K562 (cell line): ENCODE measurements around the gene RSRC1. TPM values are rescaled to one million over a fixed set of nuclear protein-coding genes. Genes with fewer than 3 reads are reported as not detected.

Experiments
- ATAC-seq: fragments of 200-7000 bp; cut with Tn5 transposase; 3 replicates; pipeline ENCODE4 v1.9.1; 2020; ENCODE audit warnings: moderate library complexity
- BruUV-seq: library from RNA; stranded (reverse); fragments of 400-500 nt; replicated peaks from 2 replicates; lab custom pipeline; 2021; lab: Mats Ljungman, UMichigan
- CTCF ChIA-PET: fragments of 300-600 bp; formaldehyde crosslinking; extraction: SDS; loops from one replicate; lab custom pipeline; 2021; ENCODE audit warnings: low intra/inter-chr PET ratio; lab: Yijun Ruan, JAX
- POLR2A ChIA-PET: fragments of 300-600, 350-650 bp; sonication (Branson Sonifier 250); formaldehyde crosslinking; extraction: SDS; loops from one replicate; lab custom pipeline; 2021; ENCODE audit warnings: antibody characterized with exemption, inconsistent platforms; lab: Yijun Ruan, JAX
- DNase-seq, 4 experiments: peaks; one replicate each; pipeline versions ENCODE4 v3.0.0 to v3.0.0-alpha.2; 2011 to 2018; ENCODE audit warnings: low spot score in 3 of 4, mixed read lengths in 3 of 4; ENCODE audit errors: extremely low read depth in 1 of 4
- FAIRE-seq: peaks from 2 replicates; lab custom pipeline; 2011; peaks lifted over from hg19 to GRCh38; lab: Jason Lieb, UNC
- H2AFZ ChIP-seq: 2 replicates; pipeline ENCODE4 v1.6.0; 2011; ENCODE audit warnings: low read depth, low read length, control low read depth, inconsistent platforms
- H3K27ac ChIP-seq: fragments of 200-600 bp; 3 replicates; pipeline ENCODE4 v1.8.0; 2011; ENCODE audit warnings: low read depth, mild to moderate bottlenecking, control low read depth, inconsistent platforms, low read length, moderate library complexity, mixed read lengths; ENCODE audit errors: extremely low read depth
- H3K27me3 ChIP-seq, 2 experiments: fragments of 300-600 bp in 1 of 2; 2 replicates in 1 of 2; 3 replicates in 1 of 2; pipeline versions ENCODE4 v1.6.0 to v1.8.0; 2011; ENCODE audit warnings: inconsistent platforms in 2 of 2, low read length in 2 of 2, mild to moderate bottlenecking in 1 of 2, mixed read lengths in 1 of 2, moderate library complexity in 1 of 2; ENCODE audit not compliant: control insufficient read depth in 2 of 2, insufficient read depth in 2 of 2
- H3K36me3 ChIP-seq: fragments of 300-600 bp; 3 replicates; pipeline ENCODE4 v1.8.0; 2011; ENCODE audit warnings: mild to moderate bottlenecking, low read length, inconsistent platforms; ENCODE audit not compliant: control insufficient read depth, insufficient read depth
- H3K4me1 ChIP-seq, 2 experiments: fragments of 200-600 bp in 1 of 2; replicated peaks in 1 of 2; 2 replicates in 1 of 2; 3 replicates in 1 of 2; pipeline versions ENCODE4 v1.5.1 to v1.8.0; 2011; ENCODE audit warnings: inconsistent platforms in 2 of 2, low read length in 2 of 2, mild to moderate bottlenecking in 1 of 2, mixed read lengths in 1 of 2, moderate library complexity in 1 of 2; ENCODE audit not compliant: control insufficient read depth in 2 of 2, insufficient read depth in 2 of 2
- H3K4me2 ChIP-seq: 2 replicates; pipeline ENCODE4 v1.6.1; 2011; ENCODE audit warnings: low read length, control low read depth, inconsistent platforms, mixed read lengths; ENCODE audit not compliant: insufficient read depth
- H3K4me3 ChIP-seq: fragments of 200-600 bp; sonication (generic), shearing (Covaris generic); 2 replicates; pipeline ENCODE4 v1.5.1; 2016; ENCODE audit warnings: control low read depth, inconsistent platforms
- H3K79me2 ChIP-seq: fragments of 200-600 bp; 3 replicates; pipeline ENCODE4 v1.8.0; 2011; ENCODE audit warnings: low read length, inconsistent platforms; ENCODE audit not compliant: control insufficient read depth, insufficient read depth
- H3K9ac ChIP-seq, 2 experiments: 2 replicates each; pipeline versions ENCODE4 v1.6.0 to v1.6.1; 2011; ENCODE audit warnings: low read depth in 2 of 2, low read length in 2 of 2, control low read depth in 1 of 2, inconsistent platforms in 1 of 2, mild to moderate bottlenecking in 1 of 2, mixed read lengths in 1 of 2; ENCODE audit not compliant: insufficient read depth in 1 of 2
- H3K9me1 ChIP-seq: one replicate; pipeline ENCODE4 v1.6.0; 2011; ENCODE audit warnings: inconsistent platforms, mild to moderate bottlenecking, low read length, moderate library complexity; ENCODE audit not compliant: control insufficient read depth, insufficient read depth
- H3K9me3 ChIP-seq: replicated peaks from 2 replicates; pipeline ENCODE4 v1.5.1; 2011; ENCODE audit warnings: low read depth, low read length, inconsistent platforms; ENCODE audit not compliant: control insufficient read depth, insufficient read depth
- H4K20me1 ChIP-seq: replicated peaks from 2 replicates; pipeline ENCODE4 v1.6.1; 2011; ENCODE audit warnings: low read length, inconsistent platforms, mixed read lengths; ENCODE audit not compliant: control insufficient read depth, insufficient read depth
- ARID1B ChIP-seq: fragments of 450-650 bp; IDR thresholded peaks from 2 replicates; pipeline ENCODE4 v1.6.1; 2016; ENCODE audit warnings: antibody characterized with exemption, mild to moderate bottlenecking, inconsistent platforms
- FOSL1 ChIP-seq: fragments of 200-800 bp; sonication (Bioruptor generic); conservative IDR thresholded peaks from 2 replicates; pipeline ENCODE4 v1.6.1; 2016; ENCODE audit warnings: missing genetic modification characterization, missing compliant biosample characterization
- NEUROD1 ChIP-seq: fragments of 150-350 bp; IDR thresholded peaks from 2 replicates; pipeline ENCODE4 v1.6.1; 2014; ENCODE audit warnings: borderline replicate concordance, low read length, low read depth; ENCODE audit not compliant: partially characterized antibody
- POLR3G ChIP-seq: IDR thresholded peaks from 2 replicates; pipeline ENCODE4 v1.6.1; 2011; ENCODE audit not compliant: insufficient read length, insufficient replicate concordance; ENCODE audit errors: extremely low read depth
- WHSC1 ChIP-seq: IDR thresholded peaks from one replicate; pipeline ENCODE4 v1.6.1; 2012; ENCODE audit warnings: low read length, control low read depth, inconsistent platforms
- ZNF77 ChIP-seq: fragments of 250-450 bp; sonication (Bioruptor Pico); IDR thresholded peaks from 2 replicates; pipeline ENCODE4 v1.5.0; 2020
- WGBS: fragments of 100-300 bp; shearing (Covaris generic); methylation state at CpG from one replicate; pipeline ENCODE4 v1.1.6; 2016; ENCODE audit warnings: low coverage, mixed read lengths; ENCODE audit not compliant: insufficient coverage; ENCODE audit errors: missing lambda C conversion rate; 5-methylcytosine and 5-hydroxymethylcytosine counted together
- in situ Hi-C: fragments of 300-500 bp; cut with MboI; formaldehyde crosslinking; loops from 4 replicates; pipeline ENCODE4 v1.15.0; 2018; ENCODE audit warnings: inconsistent platforms, mixed read lengths
- intact Hi-C: fragments of 100-400 bp; cut with micrococcal nuclease; formaldehyde crosslinking; loops from 2 replicates; pipeline ENCODE4 v1.14.2; 2022
- polyA plus RNA-seq, 8 experiments: library from polyadenylated mRNA; depleted of rRNA in 4 of 8; stranded (reverse) in 5 of 8; unstranded in 3 of 8; fragments of >200 nt; fragmentation: Nextera tagmentation in 2 of 8; fragmentation: Illumina TruSeq in 1 of 8; extraction: Ambion mirVana in 2 of 8; extraction: Trizol in 1 of 8; gene quantifications; 2 replicates each; pipeline versions ENCODE4 v1.2.1 to v1.2.3, GENCODE V29; 2011 to 2014; ENCODE audit warnings: inconsistent platforms in 1 of 8, missing spikeins in 1 of 8
- total RNA-seq, 7 experiments: library from RNA; depleted of rRNA in 6 of 7; stranded (reverse); fragments of >200 nt in 6 of 7; fragmentation: Illumina TruSeq in 2 of 7; extraction: Trizol in 2 of 7; gene quantifications; 2 replicates each; pipeline versions ENCODE4 v1.2.1 to v1.2.3, GENCODE V29; 2011 to 2021; ENCODE audit warnings: low replicate concordance in 1 of 7
- TF ChIP-seq, protein P1 (sequence below): fragments of 250-450 bp; sonication (Bioruptor Pico); IDR thresholded peaks from 2 replicates; pipeline ENCODE4 v1.8.0; 2022; ENCODE audit warnings: moderate library complexity, mild to moderate bottlenecking, inconsistent platforms

Gene RSRC1
- total and polyA plus RNA-seq, 9 of the 15 experiments (the other 6 are each of a cell fraction or from before 2014, with no cell fraction given): 19.3 to 128 (median 75.5) TPM

DNA sequence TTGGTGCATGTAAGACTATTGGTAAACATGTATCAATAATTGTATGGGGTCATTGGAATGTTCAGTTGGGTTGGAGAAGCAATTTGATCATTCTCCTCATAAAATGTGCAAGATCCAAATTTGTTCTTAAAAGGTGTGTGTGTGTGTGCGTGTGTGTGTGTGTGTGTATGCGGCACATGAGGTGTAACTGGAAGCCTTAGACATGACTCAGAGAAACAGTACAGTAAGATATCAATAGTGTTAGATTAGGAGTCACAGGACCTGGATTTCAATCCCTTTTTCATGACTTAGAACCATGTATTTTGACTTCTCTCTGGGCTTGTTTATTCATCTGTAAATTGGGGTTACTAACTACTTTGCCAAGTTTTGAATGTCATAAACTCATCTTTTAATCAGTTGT is 38.3 kb downstream of the RSRC1 start:
- in situ Hi-C loops: no loop called here
- WGBS: 75% methylated on average over 2 of the region's 2 CpGs
- ATAC-seq (0 out of 3 replicates have a peak, but pooled peaks have one; percentile 51), FAIRE-seq (no peak), DNase-seq (no peak)
- Histone ChIP-seq H3K27ac (no peak overlapping the region), H3K9ac (no peak overlapping the region), H2AFZ (no peak overlapping the region), H3K79me2 (peaks cover 13% of the 10 kb centered on the region; the same call in 2 of the 3 replicates), H3K9me3 (no peaks in the 10 kb centered on the region)
- BruUV-seq: no TSS peak
- POLR2A ChIA-PET: interaction anchor here (1.3 kb wide), 1 partner anchor 12 kb away, joined by 3 read pairs; no protein-coding TSS in a partner anchor
- intact Hi-C loops: no loop called here
- no peak for TF ChIP-seq POLR3G
- peak; percentile 26; the same call in 1 of the 2 replicates for TF ChIP-seq ARID1B
- TF ChIP-seq WHSC1: no peak
- TF ChIP-seq NEUROD1: no peak
- no peak for TF ChIP-seq ZNF77 (CRISPR knock-in tag)
- 0 out of 2 replicates have a peak, but pooled peaks have one; percentile 19 for TF ChIP-seq FOSL1
- TF ChIP-seq, protein P1, sequence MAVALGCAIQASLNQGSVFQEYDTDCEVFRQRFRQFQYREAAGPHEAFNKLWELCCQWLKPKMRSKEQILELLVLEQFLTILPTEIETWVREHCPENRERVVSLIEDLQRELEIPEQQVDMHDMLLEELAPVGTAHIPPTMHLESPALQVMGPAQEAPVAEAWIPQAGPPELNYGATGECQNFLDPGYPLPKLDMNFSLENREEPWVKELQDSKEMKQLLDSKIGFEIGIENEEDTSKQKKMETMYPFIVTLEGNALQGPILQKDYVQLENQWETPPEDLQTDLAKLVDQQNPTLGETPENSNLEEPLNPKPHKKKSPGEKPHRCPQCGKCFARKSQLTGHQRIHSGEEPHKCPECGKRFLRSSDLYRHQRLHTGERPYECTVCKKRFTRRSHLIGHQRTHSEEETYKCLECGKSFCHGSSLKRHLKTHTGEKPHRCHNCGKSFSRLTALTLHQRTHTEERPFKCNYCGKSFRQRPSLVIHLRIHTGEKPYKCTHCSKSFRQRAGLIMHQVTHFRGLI (CRISPR knock-in tag): no peak
- TF ChIP-seq, all 486 proteins: peak for 2
- H3K27me3 ChIP-seq: no peaks in the 10 kb centered on the region
- H3K4me2 ChIP-seq: no peak overlapping the region
- CTCF ChIA-PET: no interaction called here
- H3K36me3 ChIP-seq: 0 out of 3 replicates have a peak, but pooled peaks cover 3% of the 10 kb centered on the region
- no peaks in the 10 kb centered on the region for H3K4me1 ChIP-seq
- H3K4me3 ChIP-seq: no peak overlapping the region
- no peaks in the 10 kb centered on the region for H3K9me1 ChIP-seq
- H4K20me1 ChIP-seq: no peaks in the 10 kb centered on the region
